PC-9 (cell line): ENCODE measurements around the gene DTYMK. TPM values are rescaled to one million over a fixed set of nuclear protein-coding genes. Genes with fewer than 3 reads are reported as not detected.

ENCODE experiments used
- BruUV-seq: library from RNA; stranded (reverse); fragments of 400-500 nt; replicated peaks from 2 replicates; lab custom pipeline; 2021; lab: Mats Ljungman, UMichigan
- CTCF ChIA-PET: fragments of 300-600 bp; sonication (Branson Sonifier 250); formaldehyde crosslinking; loops from one replicate; lab custom pipeline; 2022; ENCODE audit warnings: antibody characterized with exemption; lab: Charles Lee
- POLR2A ChIA-PET: fragments of 300-600 bp; sonication (Branson Sonifier 250); formaldehyde crosslinking; loops from one replicate; lab custom pipeline; 2022; ENCODE audit warnings: antibody characterized with exemption; ENCODE audit not compliant: unreplicated experiment; lab: Charles Lee
- DNase-seq, 2 experiments: peaks; one replicate each; pipeline versions ENCODE4 v3.0.0 to v3.0.0-alpha.2; 2015 to 2022; ENCODE audit warnings: mixed read lengths in 1 of 2
- H2AFZ ChIP-seq: fragments of 200-600 bp; sonication (generic); 2 replicates; pipeline ENCODE4 v1.8.1; 2017; ENCODE audit warnings: antibody characterized with exemption
- H3F3A ChIP-seq: fragments of 200-600 bp; sonication (generic); 2 replicates; pipeline ENCODE4 v1.8.1; 2017; ENCODE audit warnings: antibody characterized with exemption, mild to moderate bottlenecking, low read depth; ENCODE audit not compliant: insufficient read depth
- H3K27ac ChIP-seq: fragments of 200-600 bp; sonication (generic); 2 replicates; pipeline ENCODE4 v1.6.1; 2016; ENCODE audit warnings: mixed run types
- H3K27me3 ChIP-seq: fragments of 200-600 bp; sonication (generic); 2 replicates; pipeline ENCODE4 v1.6.1; 2016; ENCODE audit warnings: low read depth, mixed run types; ENCODE audit not compliant: insufficient read depth
- H3K36me3 ChIP-seq: fragments of 200-600 bp; sonication (generic); 2 replicates; pipeline ENCODE4 v1.6.1; 2016; ENCODE audit warnings: low read depth, mixed run types
- H3K4me1 ChIP-seq: fragments of 200-600 bp; sonication (generic); replicated peaks from 2 replicates; pipeline ENCODE4 v1.6.1; 2016; ENCODE audit warnings: mixed run types; ENCODE audit not compliant: insufficient read depth
- H3K4me2 ChIP-seq: fragments of 200-600 bp; sonication (generic); 2 replicates; pipeline ENCODE4 v1.6.1; 2017; ENCODE audit warnings: mixed run types
- H3K4me3 ChIP-seq: fragments of 200-600 bp; sonication (generic); 2 replicates; pipeline ENCODE4 v1.6.1; 2016; ENCODE audit warnings: mixed run types
- H3K79me2 ChIP-seq: fragments of 200-600 bp; sonication (generic); 2 replicates; pipeline ENCODE4 v1.6.1; 2017; ENCODE audit warnings: low read depth, mixed run types
- H3K9me2 ChIP-seq: fragments of 200-600 bp; sonication (generic); 2 replicates; pipeline ENCODE4 v1.8.1; 2017; ENCODE audit warnings: mild to moderate bottlenecking; ENCODE audit not compliant: insufficient read depth
- H3K9me3 ChIP-seq: fragments of 200-600 bp; sonication (generic); 2 replicates; pipeline ENCODE4 v1.8.1; 2016; ENCODE audit warnings: low read depth; ENCODE audit not compliant: insufficient read depth
- H4K20me1 ChIP-seq: fragments of 200-600 bp; sonication (generic); 2 replicates; pipeline ENCODE4 v1.8.1; 2017; ENCODE audit not compliant: insufficient read depth
- EZH2 ChIP-seq: fragments of 200-600 bp; sonication (generic); IDR thresholded peaks from 2 replicates; pipeline ENCODE4 v1.8.0; 2017; ENCODE audit warnings: antibody characterized with exemption, low read depth
- intact Hi-C: fragments of 100-400 bp; cut with micrococcal nuclease; formaldehyde crosslinking; loops from one replicate; pipeline ENCODE4 v1.10.0; 2022; ENCODE audit not compliant: unreplicated experiment
- total RNA-seq: library from RNA; stranded (reverse); gene quantifications from 2 replicates; pipeline ENCODE4 v1.2.3, GENCODE V29; 2021
- TF ChIP-seq, protein P1 (sequence below): fragments of 200-600 bp; sonication (generic); conservative IDR thresholded peaks from 2 replicates; pipeline ENCODE4 v1.6.1; 2017; ENCODE audit warnings: mixed run types, antibody characterized with exemption, mild to moderate bottlenecking, moderate library complexity

The DTYMK gene
- total RNA-seq, 1 experiment from 2014 or later = 183 TPM

DNA sequence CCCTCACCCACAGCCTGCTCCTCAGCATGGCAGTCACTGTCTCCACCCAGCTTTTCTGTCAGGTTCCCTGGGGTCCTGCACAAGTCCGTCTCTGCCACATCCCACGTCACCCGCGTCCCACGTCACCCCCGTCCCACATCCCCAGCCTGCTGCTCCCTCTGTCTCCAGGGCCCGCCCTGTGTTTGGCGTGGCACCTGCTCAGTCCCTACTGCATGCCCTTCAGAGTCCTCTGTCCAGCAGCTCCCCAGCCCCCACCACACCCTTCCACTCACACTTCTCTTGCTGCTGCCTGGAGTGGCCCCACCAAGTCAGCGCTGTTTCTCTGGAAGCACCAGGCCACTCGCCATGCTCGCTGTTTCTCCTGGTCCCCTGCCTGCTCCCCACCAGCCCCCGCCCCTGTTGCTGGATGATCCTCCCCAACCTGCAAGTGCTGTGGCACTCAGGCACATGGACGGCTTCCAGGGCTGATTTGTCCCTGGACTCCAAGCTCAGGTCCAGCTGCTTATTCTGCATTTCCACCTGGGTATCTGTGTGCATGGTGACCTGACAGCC lies 30.3 kb downstream of the DTYMK start:
- no peak overlapping the region for H3K27ac ChIP-seq
- CTCF ChIA-PET = no interaction called here
- no peak overlapping the region for H3K4me3 ChIP-seq
- intact Hi-C loops = no loop called here
- H3F3A ChIP-seq = peaks cover 5% of the 10 kb centered on the region; the same call in 1 of the 2 replicates
- H4K20me1 ChIP-seq = peaks cover 28% of the 10 kb centered on the region
- H3K27me3 ChIP-seq = no peaks in the 10 kb centered on the region
- no peaks in the 10 kb centered on the region for H3K9me2 ChIP-seq
- POLR2A ChIA-PET = no interaction called here
- BruUV-seq = no TSS peak
- no peak overlapping the region for H2AFZ ChIP-seq
- no peak for TF ChIP-seq EZH2
- TF ChIP-seq, protein P1, sequence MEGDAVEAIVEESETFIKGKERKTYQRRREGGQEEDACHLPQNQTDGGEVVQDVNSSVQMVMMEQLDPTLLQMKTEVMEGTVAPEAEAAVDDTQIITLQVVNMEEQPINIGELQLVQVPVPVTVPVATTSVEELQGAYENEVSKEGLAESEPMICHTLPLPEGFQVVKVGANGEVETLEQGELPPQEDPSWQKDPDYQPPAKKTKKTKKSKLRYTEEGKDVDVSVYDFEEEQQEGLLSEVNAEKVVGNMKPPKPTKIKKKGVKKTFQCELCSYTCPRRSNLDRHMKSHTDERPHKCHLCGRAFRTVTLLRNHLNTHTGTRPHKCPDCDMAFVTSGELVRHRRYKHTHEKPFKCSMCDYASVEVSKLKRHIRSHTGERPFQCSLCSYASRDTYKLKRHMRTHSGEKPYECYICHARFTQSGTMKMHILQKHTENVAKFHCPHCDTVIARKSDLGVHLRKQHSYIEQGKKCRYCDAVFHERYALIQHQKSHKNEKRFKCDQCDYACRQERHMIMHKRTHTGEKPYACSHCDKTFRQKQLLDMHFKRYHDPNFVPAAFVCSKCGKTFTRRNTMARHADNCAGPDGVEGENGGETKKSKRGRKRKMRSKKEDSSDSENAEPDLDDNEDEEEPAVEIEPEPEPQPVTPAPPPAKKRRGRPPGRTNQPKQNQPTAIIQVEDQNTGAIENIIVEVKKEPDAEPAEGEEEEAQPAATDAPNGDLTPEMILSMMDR = no peak
- DNase-seq = no peak
- H3K9me3 ChIP-seq = no peaks in the 10 kb centered on the region
- H3K36me3 ChIP-seq = peaks cover 21% of the 10 kb centered on the region; the same call in 1 of the 2 replicates
- H3K4me2 ChIP-seq = no peak overlapping the region
- H3K79me2 ChIP-seq = no peaks in the 10 kb centered on the region
- H3K4me1 ChIP-seq = no peaks in the 10 kb centered on the region

DNA sequence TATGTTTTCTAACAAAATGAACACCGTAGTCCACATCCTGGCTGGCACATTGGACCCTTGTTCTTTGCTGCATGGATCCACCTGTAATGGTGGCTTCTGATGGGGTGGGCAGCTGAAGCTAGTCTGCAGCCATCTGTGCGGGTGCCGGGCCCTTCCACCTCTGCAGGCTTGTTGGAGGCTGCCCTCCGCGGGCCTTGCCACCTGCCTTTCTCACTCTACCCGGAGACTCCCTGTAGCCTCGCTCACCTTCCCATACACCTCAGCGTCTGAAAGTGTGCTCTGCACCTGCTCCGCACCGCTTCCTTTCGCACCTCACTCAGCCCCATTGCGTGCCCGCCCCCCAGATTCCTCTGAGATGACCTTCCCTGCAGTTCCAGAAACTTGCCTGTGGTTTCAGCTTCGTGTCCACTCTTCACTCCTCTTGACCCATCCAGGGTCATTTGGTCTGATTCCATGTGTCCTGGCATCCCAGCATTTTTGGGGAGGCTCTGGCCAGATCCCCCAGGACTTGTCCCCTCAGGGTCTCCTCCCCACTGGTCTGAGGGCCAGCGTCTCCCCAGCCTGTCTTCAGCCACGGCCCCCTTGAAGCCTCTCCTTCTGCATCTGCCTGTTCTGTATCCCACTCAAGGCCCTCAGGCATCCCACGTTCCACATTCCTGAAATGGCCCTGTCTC lies 31.0 kb downstream of the DTYMK start:
- Histone ChIP-seq H3K4me3 (no peak overlapping the region), H2AFZ (no peak overlapping the region), H3K4me2 (no peak overlapping the region), H3K4me1 (no peaks in the 10 kb centered on the region), H3K27ac (no peak overlapping the region), H3K36me3 (peaks cover 23% of the 10 kb centered on the region; the same call in 1 of the 2 replicates), H3K27me3 (no peaks in the 10 kb centered on the region), H3F3A (peaks cover 8% of the 10 kb centered on the region; the same call in 1 of the 2 replicates), H3K79me2 (no peaks in the 10 kb centered on the region), H3K9me3 (no peaks in the 10 kb centered on the region), H4K20me1 (peaks cover 30% of the 10 kb centered on the region), H3K9me2 (no peaks in the 10 kb centered on the region)
- ChIA-PET CTCF (no interaction called here), POLR2A (no interaction called here)
- TF ChIP-seq, protein P1 = no peak
- TF ChIP-seq EZH2 = no peak
- BruUV-seq = no TSS peak
- intact Hi-C loops = no loop called here
- no peak for DNase-seq

DNA sequence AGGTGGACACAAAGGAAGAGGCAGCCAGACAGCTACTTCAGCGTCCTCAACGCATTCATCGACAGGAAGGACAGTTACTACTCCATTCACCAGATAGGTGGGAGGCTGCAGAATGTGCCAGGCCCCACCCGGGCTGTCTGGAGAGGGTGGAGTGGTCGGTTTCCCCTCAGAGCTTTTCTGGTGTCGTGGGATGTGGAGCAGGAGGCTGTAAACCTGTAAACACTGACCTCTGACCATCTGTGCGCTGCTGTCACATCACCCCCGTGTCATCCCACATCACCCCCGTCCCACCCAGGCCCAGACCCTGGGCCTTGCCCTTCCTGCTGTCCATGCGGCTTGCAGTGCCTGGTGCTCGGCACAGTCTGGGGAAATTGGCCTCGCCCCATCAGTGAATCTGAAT lies 32.1 kb downstream of the DTYMK start:
- peaks cover 41% of the 10 kb centered on the region for H4K20me1 ChIP-seq
- H3K9me2 ChIP-seq = no peaks in the 10 kb centered on the region
- no peak overlapping the region for H3K4me2 ChIP-seq
- H3K9me3 ChIP-seq = no peaks in the 10 kb centered on the region
- POLR2A ChIA-PET = no interaction called here
- intact Hi-C loops = no loop called here
- peaks cover 9% of the 10 kb centered on the region; the same call in 1 of the 2 replicates for H3F3A ChIP-seq
- H3K79me2 ChIP-seq = peaks cover 8% of the 10 kb centered on the region; the same call in 1 of the 2 replicates
- no peak overlapping the region for H2AFZ ChIP-seq
- CTCF ChIA-PET = no interaction called here
- no peak overlapping the region for H3K27ac ChIP-seq
- peaks cover 20% of the 10 kb centered on the region; the same call in 1 of the 2 replicates for H3K36me3 ChIP-seq
- no peak for DNase-seq
- H3K27me3 ChIP-seq = no peaks in the 10 kb centered on the region
- BruUV-seq = no TSS peak
- no peak overlapping the region for H3K4me3 ChIP-seq
- no peaks in the 10 kb centered on the region for H3K4me1 ChIP-seq
- no peak for TF ChIP-seq EZH2
- TF ChIP-seq, protein P1 = no peak
